Gastroesophageal sphincter (tissue), 2 donors: ENCODE measurements around the gene RXFP2.

Experiments
- EP300 ChIP-seq: sonication (generic); formaldehyde crosslinking; IDR thresholded peaks from one replicate; pipeline ENCODE4 v1.6.1; 2017; ENCODE audit warnings: antibody characterized with exemption, mild to moderate bottlenecking
- POLR2AphosphoS5 ChIP-seq: sonication (generic); formaldehyde crosslinking; IDR thresholded peaks from one replicate; pipeline ENCODE4 v1.6.1; 2017; ENCODE audit warnings: antibody characterized with exemption

- TF ChIP-seq POLR2AphosphoS5 (no peak), EP300 (no peak)
Measured at GRCh38 chr13:31697290-31697689, 42.0 kb upstream of the RXFP2 start.
